GM04503 (cell line): ENCODE measurements around the gene CHAC1.

Source experiments
- DNase-seq: peaks from one replicate; pipeline ENCODE4 v3.0.0-alpha.2; 2012; ENCODE audit warnings: low read depth

CHAC1 gene

DNA sequence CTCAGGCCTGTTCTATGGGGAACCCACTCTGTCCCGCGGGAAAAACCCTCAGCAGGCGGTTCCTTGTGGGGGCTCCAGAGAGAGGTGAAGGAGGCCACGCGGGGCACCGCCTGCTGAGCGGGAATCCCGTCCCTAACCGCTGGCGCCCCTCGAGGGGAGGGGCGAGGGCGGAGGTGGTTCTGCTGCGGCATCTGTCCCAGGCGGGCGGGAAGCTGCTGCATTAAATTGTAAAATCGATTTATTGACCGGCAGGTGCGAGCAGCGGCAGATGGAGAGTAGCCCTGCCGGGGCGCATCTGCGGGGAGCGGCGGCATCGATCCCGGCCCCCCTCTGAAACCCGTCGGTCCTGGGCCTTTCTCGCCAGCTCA is 27.8 kb upstream of the CHAC1 start:
- DNase-seq, result no peak

GRCh38 chr15:40925863-40926658 is 27.2 kb upstream of the CHAC1 start:
- DNase-seq, result no peak

DNA sequence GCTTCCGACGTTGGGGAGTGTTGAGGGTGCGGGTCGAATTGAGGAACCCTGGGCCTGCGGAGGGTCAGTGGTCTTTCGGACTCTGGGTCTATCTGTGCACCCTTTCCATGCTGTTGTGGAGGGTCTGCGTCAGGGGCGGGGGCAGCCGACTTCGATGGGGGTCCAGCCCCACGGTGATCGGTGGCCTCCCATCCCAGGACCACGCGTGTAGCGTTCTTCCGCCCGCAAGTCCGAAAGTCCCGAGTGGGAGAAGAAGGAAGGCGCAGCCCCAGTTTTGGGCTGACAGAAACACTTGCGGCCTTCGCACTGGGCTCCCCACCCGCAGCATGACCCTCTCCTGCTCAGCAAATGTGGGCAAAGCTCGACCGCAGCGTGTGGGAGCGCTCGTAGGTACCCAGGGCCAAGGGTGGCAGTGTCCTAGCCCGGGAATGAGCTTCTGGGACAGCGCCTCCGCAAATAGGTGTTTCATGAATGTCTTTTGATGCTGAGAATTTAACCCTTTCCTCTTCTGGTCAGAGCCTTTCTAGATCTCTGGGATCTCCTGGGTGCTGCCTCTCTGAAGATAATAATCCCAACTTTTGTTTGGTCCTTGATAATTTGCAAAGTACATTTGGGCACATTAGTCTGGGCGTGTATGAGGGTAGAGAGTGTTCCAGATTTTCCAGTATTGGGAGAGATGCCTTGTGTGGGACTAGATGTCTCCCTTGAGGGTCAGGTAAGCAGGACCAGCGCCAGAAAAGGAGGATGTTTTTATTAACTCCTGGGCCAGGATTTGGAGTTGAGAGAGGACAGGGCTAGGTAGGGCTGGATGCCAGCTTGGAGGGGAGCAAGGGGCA is 26.4 kb upstream of the CHAC1 start:
- no peak for DNase-seq

GRCh38 chr15:40927495-40927872 is 25.8 kb upstream of the CHAC1 start:
- no peak for DNase-seq

GRCh38 chr15:40927873-40928806 is 25.1 kb upstream of the CHAC1 start:
- no peak for DNase-seq

- DNase-seq, result no peak
Observed at GRCh38 chr15:40928821-40929659, 24.2 kb upstream of the CHAC1 start, which contains the start of gene DLL4. Gene DLL4 (plus strand): TSS chr15:40929340. CDS start chr15:40929669, 329 bp downstream.

GRCh38 chr15:40929660-40930429 is 23.4 kb upstream of the CHAC1 start:
- no peak for DNase-seq

- no peak for DNase-seq
Observed at GRCh38 chr15:40930430-40931299, 22.6 kb upstream of the CHAC1 start.

DNA sequence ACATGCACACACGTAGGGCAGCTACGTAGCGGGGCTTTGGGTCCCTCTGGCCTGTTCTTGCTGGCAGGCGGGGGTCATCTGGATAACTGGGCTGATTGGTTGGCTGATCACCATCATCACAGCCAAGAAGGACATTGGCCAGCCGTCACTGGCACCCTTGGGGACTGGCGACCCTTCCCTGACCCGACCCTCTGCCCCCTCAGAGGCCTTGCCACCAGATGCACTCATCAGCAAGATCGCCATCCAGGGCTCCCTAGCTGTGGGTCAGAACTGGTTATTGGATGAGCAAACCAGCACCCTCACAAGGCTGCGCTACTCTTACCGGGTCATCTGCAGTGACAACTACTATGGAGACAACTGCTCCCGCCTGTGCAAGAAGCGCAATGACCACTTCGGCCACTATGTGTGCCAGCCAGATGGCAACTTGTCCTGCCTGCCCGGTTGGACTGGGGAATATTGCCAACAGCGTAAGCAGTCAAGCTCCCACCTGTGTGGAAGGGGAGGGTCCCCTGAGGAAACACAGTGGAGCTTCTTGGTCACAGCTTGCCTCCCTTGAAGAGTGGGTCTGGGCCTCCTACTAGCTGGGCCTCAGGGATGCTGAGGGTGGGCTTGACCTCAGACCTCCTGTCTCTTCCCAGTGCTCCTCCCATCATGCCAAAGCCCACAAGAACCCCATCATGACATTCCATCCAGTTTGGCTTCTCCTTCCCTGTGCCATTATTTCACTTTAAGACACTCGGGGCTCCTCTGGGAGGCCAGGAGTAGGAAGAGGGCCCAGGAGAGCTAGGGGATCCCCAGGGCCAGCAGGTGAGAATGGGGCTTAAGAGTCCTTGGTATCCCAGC is 21.8 kb upstream of the CHAC1 start:
- DNase-seq, result no peak

- no peak for DNase-seq
Observed at GRCh38 chr15:40932156-40932555, 21.1 kb upstream of the CHAC1 start.

DNA sequence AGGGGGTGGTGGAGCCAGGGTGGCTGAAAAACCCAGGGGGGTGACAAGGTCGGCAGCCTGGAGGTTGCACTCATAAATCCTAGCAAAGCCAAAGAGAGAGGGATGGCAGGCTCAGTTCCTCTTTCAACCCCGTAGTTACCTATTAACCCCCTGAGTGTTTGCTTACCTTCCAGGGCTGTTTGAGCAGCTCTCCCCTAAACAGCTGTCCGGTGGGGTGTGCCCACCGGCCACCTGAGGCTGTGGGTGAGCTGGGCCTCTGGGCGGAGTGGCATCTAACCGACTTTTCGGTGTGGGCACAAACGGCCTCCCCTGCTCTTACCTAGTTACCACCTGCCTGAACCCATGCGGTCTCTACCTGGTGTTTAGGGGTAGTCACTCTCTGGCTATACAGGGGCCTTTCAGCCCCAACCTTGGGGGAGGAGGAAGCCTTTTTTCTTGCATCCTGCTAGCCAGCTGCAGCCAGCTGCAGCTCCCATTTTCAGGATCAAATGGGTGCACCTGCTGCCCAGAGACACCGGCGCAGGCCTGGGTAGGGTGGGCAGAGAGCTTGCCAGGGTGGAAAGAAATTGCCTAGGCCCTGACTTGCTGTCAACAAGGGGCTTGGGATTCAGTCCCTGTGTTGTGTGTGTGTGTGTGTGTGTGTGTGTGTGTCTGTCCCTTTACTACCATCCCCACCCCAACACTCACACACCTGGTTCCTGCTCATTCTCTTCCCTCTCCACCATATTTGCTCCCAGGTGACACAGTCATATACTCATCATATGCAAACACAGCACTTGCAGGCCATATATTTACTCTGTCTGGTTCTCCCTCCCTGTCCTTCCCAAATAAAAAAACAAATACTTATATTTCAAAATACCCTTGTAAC is 20.4 kb upstream of the CHAC1 start:
- no peak for DNase-seq

GRCh38 chr15:40933517-40933902 is 19.8 kb upstream of the CHAC1 start:
- DNase-seq, result no peak

DNA sequence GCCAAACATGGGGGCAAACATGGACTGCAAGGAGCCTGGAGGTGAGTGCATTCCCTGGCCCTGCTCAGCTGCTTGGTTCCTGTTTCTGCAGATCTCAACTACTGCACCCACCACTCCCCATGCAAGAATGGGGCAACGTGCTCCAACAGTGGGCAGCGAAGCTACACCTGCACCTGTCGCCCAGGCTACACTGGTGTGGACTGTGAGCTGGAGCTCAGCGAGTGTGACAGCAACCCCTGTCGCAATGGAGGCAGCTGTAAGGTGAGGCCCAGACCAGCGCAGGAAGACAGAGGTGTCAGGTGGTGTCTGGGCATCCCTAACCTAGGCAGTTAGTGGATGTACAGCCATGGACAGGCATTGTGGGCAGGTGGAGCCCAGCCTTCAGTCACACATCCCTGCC is 18.8 kb upstream of the CHAC1 start:
- no peak for DNase-seq

- no peak for DNase-seq
Observed at GRCh38 chr15:40936234-40936708, 17.0 kb upstream of the CHAC1 start.

DNA sequence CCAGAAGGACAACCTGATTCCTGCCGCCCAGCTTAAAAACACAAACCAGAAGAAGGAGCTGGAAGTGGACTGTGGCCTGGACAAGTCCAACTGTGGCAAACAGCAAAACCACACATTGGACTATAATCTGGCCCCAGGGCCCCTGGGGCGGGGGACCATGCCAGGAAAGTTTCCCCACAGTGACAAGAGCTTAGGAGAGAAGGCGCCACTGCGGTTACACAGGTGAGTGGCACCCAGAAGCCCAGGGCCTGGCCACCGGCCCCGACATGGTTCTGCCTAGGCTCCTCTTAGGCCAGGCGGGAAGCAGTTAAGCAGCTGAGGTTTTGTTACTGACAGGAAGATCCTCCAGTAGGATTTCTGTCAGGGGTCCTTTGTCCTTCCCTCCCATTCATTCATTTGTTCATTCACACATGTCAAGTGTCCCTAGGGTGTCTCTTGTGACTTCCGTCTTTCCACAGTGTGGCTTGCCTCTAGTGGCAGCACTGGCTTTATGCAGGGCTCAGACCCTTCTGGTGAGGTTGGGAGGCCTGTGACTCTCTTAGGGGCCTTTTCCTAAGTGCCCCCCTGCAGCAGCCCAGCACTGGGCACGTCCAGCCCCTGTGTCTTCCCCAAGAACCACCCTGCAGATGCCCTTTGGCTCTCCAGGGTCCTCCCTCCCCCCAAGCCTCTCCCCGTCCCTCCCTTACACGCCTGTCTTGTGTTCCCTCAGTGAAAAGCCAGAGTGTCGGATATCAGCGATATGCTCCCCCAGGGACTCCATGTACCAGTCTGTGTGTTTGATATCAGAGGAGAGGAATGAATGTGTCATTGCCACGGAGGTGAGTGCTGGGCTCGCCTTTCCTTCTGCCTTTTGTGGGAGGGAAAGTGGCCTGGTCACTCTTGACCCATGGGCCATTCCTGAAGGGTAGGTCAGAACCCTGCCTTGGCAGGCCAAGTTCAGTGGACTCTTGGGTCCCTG is 16.3 kb upstream of the CHAC1 start:
- no peak for DNase-seq
